ENCODE measurements around the gene ADGRB2.

- no peak for TF ChIP-seq EZH2 (IDR thresholded peaks at IDR 0.05; ENCODE audit: low read depth)
- TF ChIP-seq, protein P1, sequence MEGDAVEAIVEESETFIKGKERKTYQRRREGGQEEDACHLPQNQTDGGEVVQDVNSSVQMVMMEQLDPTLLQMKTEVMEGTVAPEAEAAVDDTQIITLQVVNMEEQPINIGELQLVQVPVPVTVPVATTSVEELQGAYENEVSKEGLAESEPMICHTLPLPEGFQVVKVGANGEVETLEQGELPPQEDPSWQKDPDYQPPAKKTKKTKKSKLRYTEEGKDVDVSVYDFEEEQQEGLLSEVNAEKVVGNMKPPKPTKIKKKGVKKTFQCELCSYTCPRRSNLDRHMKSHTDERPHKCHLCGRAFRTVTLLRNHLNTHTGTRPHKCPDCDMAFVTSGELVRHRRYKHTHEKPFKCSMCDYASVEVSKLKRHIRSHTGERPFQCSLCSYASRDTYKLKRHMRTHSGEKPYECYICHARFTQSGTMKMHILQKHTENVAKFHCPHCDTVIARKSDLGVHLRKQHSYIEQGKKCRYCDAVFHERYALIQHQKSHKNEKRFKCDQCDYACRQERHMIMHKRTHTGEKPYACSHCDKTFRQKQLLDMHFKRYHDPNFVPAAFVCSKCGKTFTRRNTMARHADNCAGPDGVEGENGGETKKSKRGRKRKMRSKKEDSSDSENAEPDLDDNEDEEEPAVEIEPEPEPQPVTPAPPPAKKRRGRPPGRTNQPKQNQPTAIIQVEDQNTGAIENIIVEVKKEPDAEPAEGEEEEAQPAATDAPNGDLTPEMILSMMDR (conservative IDR thresholded peaks at IDR 0.05): no peak
Observed at GRCh38 chr1:31739346-31739745, 24.8 kb downstream of the ADGRB2 start.
